GM18502 (cell line): ENCODE measurements around the gene DNER.
"Not testable (repeated sequence)": the region's sequence is repeated elsewhere in the genome, so short reads cannot be mapped to it uniquely, and the experiment has no call there.

Source experiments
- ATAC-seq: cut with Tn5 transposase; IDR thresholded peaks from one replicate; pipeline ENCODE4 v1.9.1; 2021; ENCODE audit warnings: mild to moderate bottlenecking; ENCODE audit not compliant: unreplicated experiment, poor library complexity

Gene DNER

GRCh38 chr2:229363185-229363814, 351.1 kb downstream of the DNER start:
- no peak for ATAC-seq

DNA sequence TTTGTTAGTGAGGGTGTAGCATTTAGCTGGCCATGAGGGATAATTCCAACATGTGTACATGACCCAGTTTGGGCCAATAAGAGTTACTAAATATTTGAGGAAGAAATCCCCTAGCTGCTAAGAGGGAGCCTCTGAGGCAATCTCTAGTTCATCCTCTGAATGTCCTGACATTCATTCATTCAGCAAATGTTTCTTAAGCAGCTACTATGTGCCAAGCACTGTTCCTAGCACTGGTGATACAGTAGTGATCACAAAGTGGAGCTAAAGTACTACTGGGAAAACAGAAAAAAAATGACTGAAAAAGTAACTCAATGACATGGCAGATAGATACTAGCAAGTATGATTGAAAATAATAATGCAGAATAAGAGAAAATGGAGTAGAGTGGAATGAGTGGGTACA, 363.5 kb downstream of the DNER start:
- ATAC-seq = no peak

DNA sequence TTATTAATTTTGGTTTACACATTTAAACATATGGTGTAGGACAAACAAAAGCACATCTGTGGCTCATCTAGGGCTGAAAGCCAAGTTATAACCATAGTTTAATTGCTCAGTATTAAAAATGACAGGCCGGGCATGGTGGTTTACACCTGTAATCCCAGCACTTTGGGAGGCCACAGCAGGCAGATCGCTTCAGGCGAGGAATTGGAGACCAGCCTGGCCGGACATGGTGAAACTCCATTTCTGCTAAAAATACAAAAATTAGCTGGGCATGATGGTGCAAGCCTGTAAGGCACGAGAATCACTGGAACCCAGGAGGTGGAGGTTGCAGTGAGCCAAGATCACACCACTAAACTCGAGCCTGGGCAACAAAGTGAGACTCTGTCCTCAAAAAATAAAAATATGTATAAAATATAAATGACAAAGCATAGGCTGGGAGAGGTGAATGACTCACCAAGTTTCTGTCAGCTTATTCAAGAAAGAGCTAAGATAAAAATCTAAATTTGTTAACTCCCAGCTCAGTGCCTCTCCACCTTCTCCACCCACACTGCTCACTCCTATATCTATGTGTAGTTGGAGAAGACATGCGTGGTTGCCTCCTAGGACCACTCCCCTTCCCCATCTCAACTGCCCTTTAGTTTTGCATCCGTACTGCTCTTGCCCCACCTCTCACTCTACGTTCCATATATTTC, 364.1 kb downstream of the DNER start:
- no peak for ATAC-seq

DNA sequence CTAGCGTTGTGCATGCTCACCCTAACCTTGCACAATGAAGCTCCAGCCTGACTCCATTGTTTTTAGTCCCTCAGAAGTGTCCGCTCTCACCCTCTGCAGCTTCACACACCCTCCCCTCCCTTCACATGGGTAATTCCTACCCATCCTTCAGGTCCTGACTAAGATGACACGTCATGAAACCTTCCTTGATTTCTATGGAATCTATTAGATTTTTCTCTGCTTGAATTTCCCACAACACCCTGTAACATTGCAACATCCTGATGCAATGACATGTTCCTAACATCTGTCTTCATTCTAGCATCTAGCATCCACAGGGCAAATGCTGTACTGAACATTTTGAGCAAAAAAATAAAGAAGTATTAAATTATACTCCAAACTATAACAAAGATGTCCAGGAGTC, 366.2 kb downstream of the DNER start:
- ATAC-seq = no peak

GRCh38 chr2:229346816-229347540, 367.4 kb downstream of the DNER start:
- ATAC-seq = no peak

DNA sequence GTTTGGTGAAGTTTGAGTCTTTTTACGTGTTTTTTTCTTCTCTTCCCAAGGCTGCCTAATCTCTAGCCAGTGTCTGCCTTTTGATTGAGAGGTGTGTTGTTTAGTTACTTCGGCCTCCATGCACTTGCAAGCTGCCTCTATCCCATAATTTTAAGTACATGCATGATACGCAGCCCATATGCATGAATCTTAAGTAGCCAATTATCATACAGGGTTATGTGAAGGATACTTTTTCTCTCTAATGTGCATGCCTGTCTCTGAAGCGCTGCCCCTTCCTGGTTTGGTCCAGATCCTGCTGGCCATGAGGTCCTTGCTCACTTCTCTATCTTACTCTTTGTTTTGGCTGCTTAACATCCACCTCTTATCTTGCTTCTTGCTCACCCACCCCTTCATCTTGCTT, 369.4 kb downstream of the DNER start:
- ATAC-seq = no peak

- no peak for ATAC-seq
Measured at GRCh38 chr2:229344151-229344551, 370.2 kb downstream of the DNER start.

DNA sequence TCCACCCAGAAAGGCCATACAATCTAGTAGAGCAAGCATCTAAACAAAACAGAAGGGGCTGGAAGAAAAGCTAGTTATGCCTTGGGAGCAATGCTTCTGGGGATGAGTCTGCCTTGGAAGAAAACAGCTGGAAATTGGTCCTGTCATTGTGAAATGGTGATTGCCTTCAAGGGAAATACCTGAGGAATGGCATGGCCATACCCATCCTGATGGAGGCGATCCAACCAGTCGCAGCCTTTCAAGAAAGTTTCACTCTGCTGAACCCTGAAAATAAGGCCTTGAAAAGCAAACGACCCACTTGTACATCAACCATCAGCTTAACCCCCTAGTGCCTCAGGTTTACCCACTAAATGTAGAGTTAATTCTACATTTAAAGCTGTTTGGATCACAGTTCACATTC, 370.7 kb downstream of the DNER start:
- ATAC-seq = no peak

DNA sequence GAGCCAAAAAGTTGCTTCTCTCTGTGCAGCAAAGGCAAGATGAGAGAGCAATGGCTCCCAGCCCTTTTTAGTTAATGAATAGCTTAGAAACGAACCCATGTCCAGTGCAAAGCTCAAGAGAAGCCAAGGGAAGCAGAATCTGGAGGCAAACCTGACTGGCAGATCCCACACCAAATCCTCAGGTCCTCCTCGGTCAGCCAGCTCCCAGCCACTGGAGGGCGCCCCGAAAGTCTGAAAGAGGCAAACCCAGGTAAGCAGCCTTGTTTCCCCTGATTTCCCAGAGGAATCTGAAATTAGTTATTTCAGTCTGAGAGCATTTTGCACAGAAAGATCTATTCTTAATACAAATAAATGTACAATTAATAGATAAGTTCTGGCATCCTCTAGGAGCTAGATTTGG, 372.0 kb downstream of the DNER start:
- ATAC-seq = no peak

DNA sequence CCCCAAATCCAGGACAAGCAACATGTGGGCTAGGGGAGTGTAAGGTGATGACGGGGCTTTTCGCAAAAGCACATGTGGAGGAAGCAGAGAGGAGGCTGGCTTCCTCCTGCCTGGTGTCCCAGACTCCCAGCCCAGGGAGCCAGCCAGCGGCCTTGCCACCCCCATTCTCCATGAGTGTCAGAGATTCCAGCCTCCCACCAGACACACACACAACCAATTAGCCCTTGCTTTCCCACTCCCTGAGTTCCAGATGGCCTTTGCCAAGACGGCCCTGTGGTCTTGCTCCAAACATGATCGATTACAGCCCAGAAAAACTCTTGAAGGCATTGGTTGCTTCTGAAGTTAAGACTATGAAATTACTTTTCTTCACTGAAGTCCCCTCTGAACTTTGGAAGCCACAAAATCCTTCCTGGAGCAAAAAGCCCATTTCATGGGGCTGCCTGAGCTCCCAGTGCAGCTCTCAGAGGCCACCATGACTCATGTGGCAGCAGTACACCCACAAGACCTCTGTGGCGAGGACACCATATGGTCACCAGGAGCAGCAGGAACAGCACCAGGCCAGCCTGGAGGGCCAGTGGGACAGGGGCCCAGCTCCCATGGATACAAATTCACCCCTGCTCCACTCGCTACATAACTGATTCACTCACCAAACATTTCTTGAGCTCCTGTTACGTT, 374.1 kb downstream of the DNER start:
- no peak for ATAC-seq

DNA sequence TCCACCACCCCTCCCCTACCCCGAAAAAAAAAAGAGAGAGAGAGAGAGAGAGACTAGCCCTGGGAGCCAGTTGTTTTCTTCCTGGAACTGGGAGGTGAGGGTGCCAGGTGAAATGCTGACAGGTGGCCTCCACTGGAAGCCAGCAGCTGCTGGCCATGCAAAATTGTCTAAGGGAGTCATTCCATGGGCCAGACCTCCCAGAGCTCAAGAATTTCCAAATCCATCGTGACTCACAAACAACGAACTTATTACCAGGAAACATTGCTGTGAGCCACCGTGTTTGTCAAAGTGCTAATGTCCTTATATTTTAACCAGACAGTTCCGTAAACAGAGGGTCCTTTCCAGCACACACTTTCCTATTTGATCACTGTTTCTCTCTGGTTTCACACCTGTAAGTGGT, 374.7 kb downstream of the DNER start:
- ATAC-seq = no peak

DNA sequence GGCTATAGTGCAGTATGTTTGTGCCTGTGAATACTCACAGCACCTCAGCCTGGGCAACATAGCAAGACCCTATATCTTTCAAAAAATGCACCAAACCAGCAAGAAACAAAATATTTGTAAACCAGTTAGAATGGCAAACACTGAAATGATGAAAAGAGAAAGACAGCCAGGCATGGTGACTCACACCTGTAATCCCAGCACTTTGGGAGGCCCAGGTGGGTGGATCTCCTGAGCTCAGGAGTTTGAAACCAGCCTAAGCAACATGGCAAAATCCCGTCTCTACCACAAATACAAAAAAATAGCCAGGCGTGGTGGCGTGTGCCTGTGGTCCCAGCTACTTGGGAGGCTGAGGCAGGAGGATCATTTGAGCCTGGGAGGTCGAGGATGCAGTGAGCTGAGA, 375.2 kb downstream of the DNER start:
- not testable (repeated sequence) for ATAC-seq

- ATAC-seq = no peak
Measured at GRCh38 chr2:229335877-229336346, 378.4 kb downstream of the DNER start.

- ATAC-seq = no peak
Measured at GRCh38 chr2:229335330-229335729, 379.0 kb downstream of the DNER start.

DNA sequence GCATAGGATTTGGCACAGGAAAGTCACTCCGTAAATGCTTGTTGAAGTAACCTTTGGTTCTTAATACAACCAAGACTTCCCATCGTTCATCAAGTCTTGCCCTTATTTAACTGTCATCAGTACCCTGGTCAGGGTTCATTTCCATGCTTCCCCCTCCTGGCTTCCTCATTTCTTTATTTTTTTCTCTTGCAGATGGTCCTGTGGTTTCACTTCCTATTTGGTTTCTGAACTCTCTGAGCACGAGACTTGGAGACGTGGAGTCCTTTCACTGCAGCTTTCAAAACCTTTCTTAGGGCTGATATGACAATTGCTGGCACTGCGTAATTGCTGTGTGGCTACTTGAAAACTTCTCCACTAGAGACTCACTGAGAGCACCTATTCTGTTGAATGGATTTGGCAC, 383.4 kb downstream of the DNER start:
- ATAC-seq = no peak

GRCh38 chr2:229319558-229319957, 394.8 kb downstream of the DNER start:
- no peak for ATAC-seq

GRCh38 chr2:229314117-229314516, 400.2 kb downstream of the DNER start:
- no peak for ATAC-seq

DNA sequence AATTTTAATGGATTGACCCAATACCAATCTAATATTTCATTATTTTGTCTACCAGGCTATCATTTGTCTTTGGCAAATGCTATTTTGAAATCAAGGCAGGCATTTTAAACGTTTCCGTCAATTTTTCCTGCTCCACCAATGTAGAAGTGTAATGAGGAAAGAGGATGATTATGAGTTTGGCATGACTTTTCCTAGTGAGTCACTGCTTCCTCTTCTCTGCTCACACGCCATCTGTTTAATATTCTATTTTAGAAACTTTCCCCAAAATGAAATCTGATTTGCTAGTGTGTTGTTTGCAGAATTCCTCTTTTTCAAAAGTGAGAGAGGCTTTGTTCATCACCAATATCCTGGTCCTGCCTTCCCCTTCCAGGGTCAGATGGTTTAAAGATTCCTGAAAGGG, 400.8 kb downstream of the DNER start:
- no peak for ATAC-seq
